ENCODE data around the gene COMT. TPM values are rescaled to one million over a fixed set of nuclear protein-coding genes. Genes with fewer than 3 reads are reported as not detected.

COMT gene
- total RNA-seq, 2 experiments from 2014 or later: 11.3 to 11.4 TPM

- Mint-ChIP-seq H3K36me3 (ENCODE audit: low read depth) (no peaks in the 10 kb centered on the region), H3K27me3 (no peaks in the 10 kb centered on the region), H3K27ac (no peak overlapping the region), H3K4me1 (ENCODE audit: low read depth) (no peaks in the 10 kb centered on the region), H3K9me3 (no peaks in the 10 kb centered on the region), H3K4me3 (no peak overlapping the region)
- Histone ChIP-seq H3K27ac (ENCODE audit: low read depth in 1 of 2, low read length in 2 of 2) (no peak overlapping the region), H3K27me3 (ENCODE audit: control insufficient read depth in 1 of 2, insufficient read depth in 2 of 2, low read length in 2 of 2) (peaks cover 0 to 2% of the 10 kb centered on the region in 2 experiments), H3K4me1 (ENCODE audit: insufficient read depth, low read length) (peaks cover 15% of the 10 kb centered on the region), H3K36me3 (ENCODE audit: insufficient read depth, low read length) (no peaks in the 10 kb centered on the region), H3K9me3 (ENCODE audit: control insufficient read depth in 1 of 2, insufficient read depth in 1 of 2, low read length in 2 of 2) (no peaks in the 10 kb centered on the region), H3K4me3 (ENCODE audit: low read length) (no peak overlapping the region)
- no peak for DNase-seq
- ChIA-PET POLR2A (no interaction called here), CTCF (no interaction called here)
- no peak for ATAC-seq (ENCODE audit: poor library complexity)
- TF ChIP-seq CTCF (IDR thresholded peaks at IDR 0.05): no peak
- intact Hi-C loops (cut with DNase I, micrococcal nuclease): no loop called here
Observed at GRCh38 chr22:19982991-19983578, 41.5 kb downstream of the COMT start.

GRCh38 chr22:19983741-19984140 lies 42.2 kb downstream of the COMT start:
- Histone ChIP-seq H3K4me3 (ENCODE audit: low read length) (no peak overlapping the region), H3K9me3 (ENCODE audit: control insufficient read depth in 1 of 2, insufficient read depth in 1 of 2, low read length in 2 of 2) (no peaks in the 10 kb centered on the region), H3K27ac (ENCODE audit: low read depth in 1 of 2, low read length in 2 of 2) (no peak overlapping the region), H3K27me3 (ENCODE audit: control insufficient read depth in 1 of 2, insufficient read depth in 2 of 2, low read length in 2 of 2) (peaks cover 0 to 2% of the 10 kb centered on the region in 2 experiments), H3K4me1 (ENCODE audit: insufficient read depth, low read length) (peaks cover 15% of the 10 kb centered on the region), H3K36me3 (ENCODE audit: insufficient read depth, low read length) (no peaks in the 10 kb centered on the region)
- Mint-ChIP-seq H3K4me1 (ENCODE audit: low read depth) (no peaks in the 10 kb centered on the region), H3K36me3 (ENCODE audit: low read depth) (no peaks in the 10 kb centered on the region), H3K9me3 (no peaks in the 10 kb centered on the region), H3K27me3 (no peaks in the 10 kb centered on the region), H3K4me3 (no peak overlapping the region), H3K27ac (no peak overlapping the region)
- POLR2A ChIA-PET: no interaction called here
- intact Hi-C loops (cut with DNase I, micrococcal nuclease): no loop called here
- CTCF ChIA-PET: no interaction called here
- TF ChIP-seq CTCF (IDR thresholded peaks at IDR 0.05): no peak
- ATAC-seq (ENCODE audit: poor library complexity): no peak
- no peak for DNase-seq

- intact Hi-C loops (cut with DNase I, micrococcal nuclease): no loop called here
- DNase-seq (no peak), ATAC-seq (ENCODE audit: poor library complexity) (no peak)
- ChIA-PET POLR2A (no interaction called here), CTCF (no interaction called here)
- Histone ChIP-seq H3K27me3 (ENCODE audit: control insufficient read depth in 1 of 2, insufficient read depth in 2 of 2, low read length in 2 of 2) (peaks cover 0 to 2% of the 10 kb centered on the region in 2 experiments), H3K9me3 (ENCODE audit: control insufficient read depth in 1 of 2, insufficient read depth in 1 of 2, low read length in 2 of 2) (no peaks in the 10 kb centered on the region), H3K27ac (ENCODE audit: low read depth in 1 of 2, low read length in 2 of 2) (no peak overlapping the region), H3K4me1 (ENCODE audit: insufficient read depth, low read length) (peaks cover 15% of the 10 kb centered on the region), H3K4me3 (ENCODE audit: low read length) (no peak overlapping the region), H3K36me3 (ENCODE audit: insufficient read depth, low read length) (no peaks in the 10 kb centered on the region)
- Mint-ChIP-seq H3K9me3 (no peaks in the 10 kb centered on the region), H3K4me3 (no peak overlapping the region), H3K36me3 (ENCODE audit: low read depth) (no peaks in the 10 kb centered on the region), H3K27me3 (no peaks in the 10 kb centered on the region), H3K4me1 (ENCODE audit: low read depth) (no peaks in the 10 kb centered on the region), H3K27ac (no peak overlapping the region)
- TF ChIP-seq CTCF (IDR thresholded peaks at IDR 0.05): no peak
Observed at GRCh38 chr22:19984201-19984753, 42.7 kb downstream of the COMT start.

All from CD4-positive, alpha-beta T cell (primary cell).